ENCODE data around the gene OLR1. TPM values are rescaled to one million over a fixed set of nuclear protein-coding genes. Genes with fewer than 3 reads are reported as not detected.

Gene OLR1
- total RNA-seq, 4 donors from 2014 or later, result 0.40 to 1.2 (median 0.58) TPM; not detected in 1

- no peaks in the 10 kb centered on the region for H3K9me3 ChIP-seq
- H3K27ac ChIP-seq (replicated peaks in 1 of 4), result peak overlapping the region in 1 of 4 donors; percentile 41
- TF ChIP-seq EP300 (IDR thresholded peaks at IDR 0.05), result no peak
- TF ChIP-seq POLR2AphosphoS5 (IDR thresholded peaks at IDR 0.05), result no peak
- TF ChIP-seq CTCF (IDR thresholded peaks at IDR 0.05), result no peak
- TF ChIP-seq POLR2A (IDR thresholded peaks at IDR 0.05; ENCODE audit: low read depth), result no peak
- WGBS, result 83% methylated on average over 6 of the region's 6 CpGs
- no peaks in the 10 kb centered on the region for H3K36me3 ChIP-seq
- H3K4me1 ChIP-seq, result peaks cover 0 to 18% (median 3%) of the 10 kb centered on the region in 4 donors
- intact Hi-C loops (cut with DNase I), result no loop called here
- H3K27me3 ChIP-seq, result no peaks in the 10 kb centered on the region
- DNase-seq (ENCODE audit: extremely low spot score), result no peak
- H3K4me3 ChIP-seq, result no peak overlapping the region
Observed at GRCh38 chr12:10132850-10133370, 39.0 kb downstream of the OLR1 start.

GRCh38 chr12:10131111-10131690 lies 40.7 kb downstream of the OLR1 start:
- TF ChIP-seq CTCF (IDR thresholded peaks at IDR 0.05), result no peak
- no peak for TF ChIP-seq POLR2A (IDR thresholded peaks at IDR 0.05; ENCODE audit: low read depth)
- no peak for TF ChIP-seq EP300 (IDR thresholded peaks at IDR 0.05)
- TF ChIP-seq POLR2AphosphoS5 (IDR thresholded peaks at IDR 0.05), result no peak
- no peak for DNase-seq (ENCODE audit: extremely low spot score)
- Histone ChIP-seq H3K4me1 (peaks cover 0 to 18% (median 3%) of the 10 kb centered on the region in 4 donors), H3K27me3 (no peaks in the 10 kb centered on the region), H3K36me3 (no peaks in the 10 kb centered on the region), H3K27ac (replicated peaks in 1 of 4) (peak overlapping the region in 2 of 4 donors; percentile 12 to 41), H3K9me3 (no peaks in the 10 kb centered on the region), H3K4me3 (no peak overlapping the region)
- WGBS, result 51% methylated on average over 2 of the region's 2 CpGs
- intact Hi-C loops (cut with DNase I), result no loop called here

GRCh38 chr12:10130042-10130441 lies 41.9 kb downstream of the OLR1 start, which contains the start of gene CLEC7A:
TSS of gene CLEC7A (minus strand) at chr12:10130199. CDS start at chr12:10130082, 117 bp downstream.
- H3K27ac ChIP-seq (replicated peaks in 1 of 4), result peak within 1 kb of the TSS; percentile 6 to 37 (median 29)
- no peaks in the 10 kb centered on the region for H3K27me3 ChIP-seq
- 81% methylated on average over 1 of the region's 1 CpG for WGBS

GRCh38 chr12:10128687-10129086 lies 43.2 kb downstream of the OLR1 start:
- no peak for DNase-seq (ENCODE audit: extremely low spot score)
- intact Hi-C loops (cut with DNase I), result no loop called here
- no peaks in the 10 kb centered on the region for H3K27me3 ChIP-seq
- H3K27ac ChIP-seq (replicated peaks in 1 of 4), result peak overlapping the region in 1 of 4 donors; percentile 37
- H3K9me3 ChIP-seq, result no peaks in the 10 kb centered on the region
- TF ChIP-seq POLR2AphosphoS5 (IDR thresholded peaks at IDR 0.05), result peak in 1 of 2 donors; percentile 50
- no peak for TF ChIP-seq POLR2A (IDR thresholded peaks at IDR 0.05; ENCODE audit: low read depth)
- H3K36me3 ChIP-seq, result no peaks in the 10 kb centered on the region
- H3K4me1 ChIP-seq, result peaks cover 0 to 18% (median 3%) of the 10 kb centered on the region in 4 donors
- 69% methylated on average over 5 of the region's 5 CpGs for WGBS
- peak overlapping the region in 1 of 4 donors; percentile 28 for H3K4me3 ChIP-seq

More at GRCh38 chr12:10130042-10130441, 41.9 kb downstream of the OLR1 start, which contains the start of gene CLEC7A:
- Histone ChIP-seq H3K9me3 (no peaks in the 10 kb centered on the region), H3K4me3 (peak within 1 kb of the TSS; percentile 7 to 35 (median 17)), H3K36me3 (no peaks in the 10 kb centered on the region), H3K4me1 (peaks cover 0 to 18% (median 3%) of the 10 kb centered on the region in 4 donors)
- no peak for TF ChIP-seq CTCF (IDR thresholded peaks at IDR 0.05)
- DNase-seq (ENCODE audit: extremely low spot score), result no peak
- intact Hi-C loops (cut with DNase I), result no loop called here

GRCh38 chr12:10126413-10126812 lies 45.5 kb downstream of the OLR1 start:
- TF ChIP-seq EP300 (IDR thresholded peaks at IDR 0.05) (no peak), POLR2AphosphoS5 (IDR thresholded peaks at IDR 0.05) (no peak), CTCF (IDR thresholded peaks at IDR 0.05) (no peak), POLR2A (IDR thresholded peaks at IDR 0.05; ENCODE audit: low read depth) (no peak)
- H3K27me3 ChIP-seq, result no peaks in the 10 kb centered on the region
- no peak overlapping the region for H3K27ac ChIP-seq (replicated peaks in 1 of 4)
- DNase-seq (ENCODE audit: extremely low spot score), result no peak
- intact Hi-C loops (cut with DNase I), result no loop called here
- WGBS, result 91% methylated on average over 1 of the region's 1 CpG
- no peaks in the 10 kb centered on the region for H3K9me3 ChIP-seq
- peaks cover 0 to 5% (median 0%) of the 10 kb centered on the region in 4 donors for H3K4me1 ChIP-seq
- H3K36me3 ChIP-seq, result no peaks in the 10 kb centered on the region
- no peak overlapping the region for H3K4me3 ChIP-seq

Data from esophagus muscularis mucosa (tissue), 4 donors.